ENCODE data around the gene HTRA2. TPM values are rescaled to one million over a fixed set of nuclear protein-coding genes. Genes with fewer than 3 reads are reported as not detected.
"Not testable (repeated sequence)": the region's sequence is repeated elsewhere in the genome, so short reads cannot be mapped to it uniquely, and the experiment has no call there.

HTRA2 gene
- total and polyA plus RNA-seq, 4 donors: 13.3 to 81.8 (median 18.5) TPM

DNA sequence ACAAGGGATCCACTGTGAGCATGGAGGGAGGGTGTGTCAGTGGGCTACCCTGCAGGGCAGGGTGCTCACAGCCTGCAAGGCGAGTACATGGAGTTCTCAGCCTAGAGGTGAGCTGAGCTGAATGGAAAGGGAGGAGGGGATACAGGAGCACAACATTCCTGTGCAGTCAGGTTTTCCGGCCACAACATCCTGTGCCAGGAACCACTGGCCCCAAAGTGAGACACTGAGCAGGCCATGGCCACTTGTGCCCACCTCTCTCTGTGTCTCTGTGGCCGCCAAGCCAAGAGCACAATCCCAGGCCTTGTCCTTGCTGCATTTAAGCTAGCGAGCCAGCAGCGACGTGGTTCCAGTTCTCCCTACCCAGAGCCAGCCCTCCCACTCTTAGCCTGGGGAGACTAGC lies 30.9 kb downstream of the HTRA2 start:
- no peak overlapping the region for H3K27ac ChIP-seq (ENCODE audit: low read depth in 1 of 2, low read length in 2 of 2)
- 75% methylated on average over 6 of the region's 6 CpGs for WGBS
- no peaks in the 10 kb centered on the region for H3K4me1 ChIP-seq (ENCODE audit: control insufficient read depth in 4 of 4, insufficient read depth in 4 of 4, low read length in 3 of 4)
- no peak overlapping the region for H3K4me3 ChIP-seq (ENCODE audit: low read depth in 1 of 3, low read length in 3 of 3)
- H3K36me3 ChIP-seq (ENCODE audit: control insufficient read depth in 4 of 4, insufficient read depth in 3 of 4, low read depth in 1 of 4, low read length in 3 of 4): no peaks in the 10 kb centered on the region
- no peaks in the 10 kb centered on the region for H3K27me3 ChIP-seq (ENCODE audit: control insufficient read depth in 4 of 4, insufficient read depth in 4 of 4, low read length in 3 of 4)
- DNase-seq (ENCODE audit: low spot score): no peak
- no peaks in the 10 kb centered on the region for H3K9me3 ChIP-seq (ENCODE audit: control insufficient read depth in 4 of 4, low read length in 3 of 4)
- TF ChIP-seq RAD21 (IDR thresholded peaks at IDR 0.05) (no peak), SP1 (IDR thresholded peaks at IDR 0.05) (no peak), RXRA (IDR thresholded peaks at IDR 0.05) (no peak), HNF4G (IDR thresholded peaks at IDR 0.05) (no peak), FOXA2 (IDR thresholded peaks at IDR 0.05) (no peak), REST (IDR thresholded peaks at IDR 0.05) (no peak), HNF4A (conservative IDR thresholded peaks at IDR 0.05) (no peak), JUND (IDR thresholded peaks at IDR 0.05) (no peak), EGR1 (IDR thresholded peaks at IDR 0.05; ENCODE audit: low read depth in 2 of 2) (no peak), ATF3 (IDR thresholded peaks at IDR 0.05) (no peak), FOXA1 (IDR thresholded peaks at IDR 0.05) (no peak), YY1 (IDR thresholded peaks at IDR 0.05) (no peak), TAF1 (conservative IDR thresholded peaks at IDR 0.05) (no peak), NR2F2 (IDR thresholded peaks at IDR 0.05) (no peak), CTCF (IDR thresholded peaks at IDR 0.05; ENCODE audit: low read depth, low read length, missing input control) (no peak)
- TF ChIP-seq, protein P1, sequence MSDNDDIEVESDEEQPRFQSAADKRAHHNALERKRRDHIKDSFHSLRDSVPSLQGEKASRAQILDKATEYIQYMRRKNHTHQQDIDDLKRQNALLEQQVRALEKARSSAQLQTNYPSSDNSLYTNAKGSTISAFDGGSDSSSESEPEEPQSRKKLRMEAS (IDR thresholded peaks at IDR 0.05): no peak
- TF ChIP-seq, protein P2, sequence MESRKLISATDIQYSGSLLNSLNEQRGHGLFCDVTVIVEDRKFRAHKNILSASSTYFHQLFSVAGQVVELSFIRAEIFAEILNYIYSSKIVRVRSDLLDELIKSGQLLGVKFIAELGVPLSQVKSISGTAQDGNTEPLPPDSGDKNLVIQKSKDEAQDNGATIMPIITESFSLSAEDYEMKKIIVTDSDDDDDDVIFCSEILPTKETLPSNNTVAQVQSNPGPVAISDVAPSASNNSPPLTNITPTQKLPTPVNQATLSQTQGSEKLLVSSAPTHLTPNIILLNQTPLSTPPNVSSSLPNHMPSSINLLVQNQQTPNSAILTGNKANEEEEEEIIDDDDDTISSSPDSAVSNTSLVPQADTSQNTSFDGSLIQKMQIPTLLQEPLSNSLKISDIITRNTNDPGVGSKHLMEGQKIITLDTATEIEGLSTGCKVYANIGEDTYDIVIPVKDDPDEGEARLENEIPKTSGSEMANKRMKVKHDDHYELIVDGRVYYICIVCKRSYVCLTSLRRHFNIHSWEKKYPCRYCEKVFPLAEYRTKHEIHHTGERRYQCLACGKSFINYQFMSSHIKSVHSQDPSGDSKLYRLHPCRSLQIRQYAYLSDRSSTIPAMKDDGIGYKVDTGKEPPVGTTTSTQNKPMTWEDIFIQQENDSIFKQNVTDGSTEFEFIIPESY (IDR thresholded peaks at IDR 0.05): no peak
- H3K9ac ChIP-seq (ENCODE audit: low read depth in 1 of 2, low read length in 2 of 2): no peak overlapping the region

DNA sequence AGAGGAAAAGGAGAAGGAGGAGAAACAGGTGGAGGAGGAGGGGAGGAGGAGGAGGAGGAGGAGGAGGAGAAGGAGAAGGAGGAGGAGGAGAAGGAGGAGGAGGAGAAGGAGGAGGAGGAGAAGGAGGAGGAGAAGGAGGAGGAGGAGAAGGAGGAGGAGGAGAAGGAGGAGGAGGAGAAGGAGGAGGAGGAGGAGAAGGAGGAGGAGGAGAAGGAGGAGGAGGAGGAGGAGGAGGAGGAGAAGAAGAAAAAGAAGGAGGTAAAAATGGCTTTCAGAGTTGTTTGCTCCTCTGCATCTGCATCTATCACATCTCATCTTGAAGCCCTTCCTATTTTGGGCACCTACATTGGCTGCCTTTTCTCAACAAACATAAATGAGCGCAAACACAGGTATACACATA lies 31.3 kb downstream of the HTRA2 start:
- not testable (repeated sequence) for H3K9me3 ChIP-seq (ENCODE audit: control insufficient read depth in 4 of 4, low read length in 3 of 4); H3K36me3 ChIP-seq (ENCODE audit: control insufficient read depth in 4 of 4, insufficient read depth in 3 of 4, low read depth in 1 of 4, low read length in 3 of 4); H3K4me3 ChIP-seq (ENCODE audit: low read depth in 1 of 3, low read length in 3 of 3); H3K9ac ChIP-seq (ENCODE audit: low read depth in 1 of 2, low read length in 2 of 2); H3K27me3 ChIP-seq (ENCODE audit: control insufficient read depth in 4 of 4, insufficient read depth in 4 of 4, low read length in 3 of 4); H3K27ac ChIP-seq (ENCODE audit: low read depth in 1 of 2, low read length in 2 of 2); DNase-seq (ENCODE audit: low spot score); H3K4me1 ChIP-seq (ENCODE audit: control insufficient read depth in 4 of 4, insufficient read depth in 4 of 4, low read length in 3 of 4)
- 100% methylated on average over 1 of the region's 1 CpG for WGBS

Measured in liver (tissue), 9 donors.